HepG2 (cell line): ENCODE data around the gene ADRA2B. TPM values are rescaled to one million over a fixed set of nuclear protein-coding genes. Genes with fewer than 3 reads are reported as not detected.

Experiments used
- DNMT3B ChIP-seq: conservative IDR thresholded peaks from 2 replicates; pipeline ENCODE4 v1.6.1; 2016; ENCODE audit warnings: missing biosample characterization, control low read depth
- ETV6 ChIP-seq: sonication (generic); formaldehyde crosslinking; conservative IDR thresholded peaks from 2 replicates; pipeline ENCODE4 v1.4.0; 2020; ENCODE audit warnings: missing genetic modification reagents
- FOXC1 ChIP-seq: sonication (generic); formaldehyde crosslinking; IDR thresholded peaks from 2 replicates; pipeline ENCODE4 v1.8.0; 2022; ENCODE audit warnings: mild to moderate bottlenecking, missing genetic modification reagents, borderline replicate concordance
- HNRNPL ChIP-seq: fragments of 200-400 bp; formaldehyde crosslinking; IDR thresholded peaks from 2 replicates; pipeline ENCODE4 v1.6.1; 2017; ENCODE audit warnings: mild to moderate bottlenecking, low read depth, low read length
- HOXA7 ChIP-seq: sonication (generic); formaldehyde crosslinking; IDR thresholded peaks from 2 replicates; pipeline ENCODE4 v1.8.1; 2022; ENCODE audit warnings: mild to moderate bottlenecking, missing genetic modification reagents, moderate library complexity
- MTA1 ChIP-seq: sonication (generic); formaldehyde crosslinking; IDR thresholded peaks from 2 replicates; pipeline ENCODE4 v1.4.0; 2020; ENCODE audit warnings: missing genetic modification reagents, mild to moderate bottlenecking, borderline replicate concordance
- NFATC3 ChIP-seq: sonication (generic); formaldehyde crosslinking; IDR thresholded peaks from 2 replicates; pipeline ENCODE4 v1.5.1; 2020; ENCODE audit warnings: mild to moderate bottlenecking, missing genetic modification reagents
- RBM39 ChIP-seq: fragments of 200-400 bp; formaldehyde crosslinking; IDR thresholded peaks from one replicate; pipeline ENCODE4 v1.6.1; 2018; ENCODE audit warnings: antibody characterized with exemption, mild to moderate bottlenecking, low read depth, low read length; ENCODE audit not compliant: poor library complexity, severe bottlenecking
- SAFB2 ChIP-seq: sonication (generic); formaldehyde crosslinking; IDR thresholded peaks from 2 replicates; pipeline ENCODE4 v1.5.1; 2020; ENCODE audit warnings: missing genetic modification reagents, low read depth, mild to moderate bottlenecking, borderline replicate concordance
- SETDB1 ChIP-seq: sonication (generic); formaldehyde crosslinking; IDR thresholded peaks from 2 replicates; pipeline ENCODE4 v1.5.1; 2020; ENCODE audit warnings: missing genetic modification reagents, mild to moderate bottlenecking, borderline replicate concordance
- TOE1 ChIP-seq: sonication (generic); formaldehyde crosslinking; IDR thresholded peaks from 2 replicates; pipeline ENCODE4 v1.4.0; 2020; ENCODE audit warnings: mild to moderate bottlenecking, missing genetic modification reagents
- YY1 ChIP-seq: IDR thresholded peaks from 2 replicates; pipeline ENCODE4 v1.6.1; 2011; ENCODE audit warnings: low read length, low read depth, moderate library complexity, mild to moderate bottlenecking; ENCODE audit not compliant: insufficient read depth, insufficient replicate concordance
- ZFAT ChIP-seq: sonication (generic); formaldehyde crosslinking; conservative IDR thresholded peaks from 2 replicates; pipeline ENCODE4 v1.8.1; 2023; ENCODE audit warnings: missing genetic modification reagents, inconsistent platforms
- ZNF629 ChIP-seq: sonication (generic); formaldehyde crosslinking; conservative IDR thresholded peaks from 2 replicates; pipeline ENCODE4 v1.5.0; 2020; ENCODE audit warnings: missing genetic modification reagents
- ZNF83 ChIP-seq: sonication (generic); formaldehyde crosslinking; IDR thresholded peaks from 2 replicates; pipeline ENCODE4 v1.4.0; 2020; ENCODE audit warnings: missing genetic modification reagents, mild to moderate bottlenecking, borderline replicate concordance
- polyA plus RNA-seq, 8 experiments: library from polyadenylated mRNA; depleted of rRNA in 3 of 8; stranded (reverse) in 7 of 8; unstranded in 1 of 8; fragments of >200 nt; fragmentation: Illumina TruSeq in 4 of 8; extraction: Trizol in 4 of 8; gene quantifications; 2 replicates each; pipeline versions ENCODE4 v1.2.1 to v1.2.3, GENCODE V29; 2011 to 2016; ENCODE audit warnings: low read depth in 4 of 8, missing spikeins in 1 of 8, mixed read lengths in 1 of 8; ENCODE audit not compliant: insufficient read depth in 1 of 8
- total RNA-seq, 5 experiments: library from RNA; depleted of rRNA; stranded (reverse); fragments of >200 nt; fragmentation: Illumina TruSeq; extraction: Trizol; gene quantifications; 2 replicates each; pipeline ENCODE4 v1.2.3, GENCODE V29; 2016; ENCODE audit warnings: low read depth in 1 of 5
- TF ChIP-seq, protein P1 (sequence below): sonication (generic); formaldehyde crosslinking; IDR thresholded peaks from 2 replicates; pipeline ENCODE4 v1.5.0; 2020; ENCODE audit warnings: mild to moderate bottlenecking, missing genetic modification reagents, borderline replicate concordance
- TF ChIP-seq, protein P2 (sequence below): sonication (generic); formaldehyde crosslinking; IDR thresholded peaks from 2 replicates; pipeline ENCODE4 v1.5.1; 2020; ENCODE audit warnings: mild to moderate bottlenecking, missing genetic modification reagents, moderate library complexity
- TF ChIP-seq, protein P3 (sequence below): sonication (generic); formaldehyde crosslinking; IDR thresholded peaks from 2 replicates; pipeline ENCODE4 v1.5.0; 2020; ENCODE audit warnings: mild to moderate bottlenecking, missing genetic modification reagents, moderate library complexity

Gene ADRA2B
- total and polyA plus RNA-seq, 2 of the 13 experiments (the other 11 are each of a cell fraction or from before 2014, with no cell fraction given), result not detected

DNA sequence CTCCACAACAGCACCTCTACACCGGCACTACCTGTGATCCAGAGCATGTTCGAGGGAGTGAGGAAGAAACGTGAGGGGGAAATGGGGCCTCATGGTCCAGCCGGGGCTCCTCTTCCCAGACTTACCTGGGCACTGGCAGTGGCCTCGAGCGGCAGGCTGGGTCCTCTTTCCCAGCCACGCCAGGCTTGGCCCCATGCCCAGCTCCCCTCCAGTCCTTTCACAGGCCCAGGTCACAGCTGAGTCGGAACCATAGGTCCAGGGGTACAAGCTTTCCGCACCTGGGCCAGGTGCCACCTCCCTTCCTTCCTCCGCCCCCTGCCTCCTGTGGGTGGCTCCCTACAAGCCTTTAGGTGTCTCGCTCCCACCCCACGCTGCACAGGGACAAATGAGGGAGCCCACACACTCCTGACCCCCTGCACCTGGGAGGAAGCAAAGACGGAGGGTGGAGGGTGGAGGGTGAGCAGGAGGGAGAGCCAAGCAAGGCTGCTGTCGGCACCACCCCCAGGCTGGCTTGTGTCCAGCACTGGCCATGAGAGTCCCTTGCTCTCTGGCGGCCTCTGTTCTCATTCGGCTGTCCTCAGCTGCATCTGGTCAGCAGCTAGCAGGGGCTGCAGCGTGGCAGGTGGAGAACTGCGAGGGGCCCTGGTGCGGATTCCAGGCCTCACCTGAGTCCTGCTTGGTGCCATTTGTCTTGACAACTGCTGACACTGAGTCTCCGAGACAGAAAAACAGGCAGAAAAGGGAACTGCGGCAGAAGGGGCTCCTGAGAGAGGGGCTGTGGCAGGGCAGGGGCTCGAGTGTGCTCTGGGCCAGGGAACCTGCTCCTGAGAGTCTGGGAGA, 26.8 kb downstream of the ADRA2B start (continued):
- TF ChIP-seq, protein P1, sequence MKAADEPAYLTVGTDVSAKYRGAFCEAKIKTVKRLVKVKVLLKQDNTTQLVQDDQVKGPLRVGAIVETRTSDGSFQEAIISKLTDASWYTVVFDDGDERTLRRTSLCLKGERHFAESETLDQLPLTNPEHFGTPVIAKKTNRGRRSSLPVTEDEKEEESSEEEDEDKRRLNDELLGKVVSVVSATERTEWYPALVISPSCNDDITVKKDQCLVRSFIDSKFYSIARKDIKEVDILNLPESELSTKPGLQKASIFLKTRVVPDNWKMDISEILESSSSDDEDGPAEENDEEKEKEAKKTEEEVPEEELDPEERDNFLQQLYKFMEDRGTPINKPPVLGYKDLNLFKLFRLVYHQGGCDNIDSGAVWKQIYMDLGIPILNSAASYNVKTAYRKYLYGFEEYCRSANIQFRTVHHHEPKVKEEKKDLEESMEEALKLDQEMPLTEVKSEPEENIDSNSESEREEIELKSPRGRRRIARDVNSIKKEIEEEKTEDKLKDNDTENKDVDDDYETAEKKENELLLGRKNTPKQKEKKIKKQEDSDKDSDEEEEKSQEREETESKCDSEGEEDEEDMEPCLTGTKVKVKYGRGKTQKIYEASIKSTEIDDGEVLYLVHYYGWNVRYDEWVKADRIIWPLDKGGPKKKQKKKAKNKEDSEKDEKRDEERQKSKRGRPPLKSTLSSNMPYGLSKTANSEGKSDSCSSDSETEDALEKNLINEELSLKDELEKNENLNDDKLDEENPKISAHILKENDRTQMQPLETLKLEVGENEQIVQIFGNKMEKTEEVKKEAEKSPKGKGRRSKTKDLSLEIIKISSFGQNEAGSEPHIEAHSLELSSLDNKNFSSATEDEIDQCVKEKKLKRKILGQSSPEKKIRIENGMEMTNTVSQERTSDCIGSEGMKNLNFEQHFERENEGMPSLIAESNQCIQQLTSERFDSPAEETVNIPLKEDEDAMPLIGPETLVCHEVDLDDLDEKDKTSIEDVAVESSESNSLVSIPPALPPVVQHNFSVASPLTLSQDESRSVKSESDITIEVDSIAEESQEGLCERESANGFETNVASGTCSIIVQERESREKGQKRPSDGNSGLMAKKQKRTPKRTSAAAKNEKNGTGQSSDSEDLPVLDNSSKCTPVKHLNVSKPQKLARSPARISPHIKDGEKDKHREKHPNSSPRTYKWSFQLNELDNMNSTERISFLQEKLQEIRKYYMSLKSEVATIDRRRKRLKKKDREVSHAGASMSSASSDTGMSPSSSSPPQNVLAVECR (CRISPR knock-in tag), result 0 out of 2 replicates have a peak, but pooled peaks have one; percentile 21
- TF ChIP-seq ZFAT (CRISPR knock-in tag) (no peak), ZNF83 (CRISPR knock-in tag) (no peak), RBM39 (peak; percentile 43), YY1 (no peak), TOE1 (CRISPR knock-in tag) (no peak), MTA1 (CRISPR knock-in tag) (no peak), FOXC1 (CRISPR knock-in tag) (0 out of 2 replicates have a peak, but pooled peaks have one; percentile 67), NFATC3 (no peak), HOXA7 (CRISPR knock-in tag) (no peak), SETDB1 (no peak), HNRNPL (0 out of 2 replicates have a peak, but pooled peaks have one; percentile 23), DNMT3B (CRISPR knock-in tag) (no peak), ZNF629 (no peak), SAFB2 (CRISPR knock-in tag) (no peak), ETV6 (CRISPR knock-in tag) (no peak)
- TF ChIP-seq, protein P2, sequence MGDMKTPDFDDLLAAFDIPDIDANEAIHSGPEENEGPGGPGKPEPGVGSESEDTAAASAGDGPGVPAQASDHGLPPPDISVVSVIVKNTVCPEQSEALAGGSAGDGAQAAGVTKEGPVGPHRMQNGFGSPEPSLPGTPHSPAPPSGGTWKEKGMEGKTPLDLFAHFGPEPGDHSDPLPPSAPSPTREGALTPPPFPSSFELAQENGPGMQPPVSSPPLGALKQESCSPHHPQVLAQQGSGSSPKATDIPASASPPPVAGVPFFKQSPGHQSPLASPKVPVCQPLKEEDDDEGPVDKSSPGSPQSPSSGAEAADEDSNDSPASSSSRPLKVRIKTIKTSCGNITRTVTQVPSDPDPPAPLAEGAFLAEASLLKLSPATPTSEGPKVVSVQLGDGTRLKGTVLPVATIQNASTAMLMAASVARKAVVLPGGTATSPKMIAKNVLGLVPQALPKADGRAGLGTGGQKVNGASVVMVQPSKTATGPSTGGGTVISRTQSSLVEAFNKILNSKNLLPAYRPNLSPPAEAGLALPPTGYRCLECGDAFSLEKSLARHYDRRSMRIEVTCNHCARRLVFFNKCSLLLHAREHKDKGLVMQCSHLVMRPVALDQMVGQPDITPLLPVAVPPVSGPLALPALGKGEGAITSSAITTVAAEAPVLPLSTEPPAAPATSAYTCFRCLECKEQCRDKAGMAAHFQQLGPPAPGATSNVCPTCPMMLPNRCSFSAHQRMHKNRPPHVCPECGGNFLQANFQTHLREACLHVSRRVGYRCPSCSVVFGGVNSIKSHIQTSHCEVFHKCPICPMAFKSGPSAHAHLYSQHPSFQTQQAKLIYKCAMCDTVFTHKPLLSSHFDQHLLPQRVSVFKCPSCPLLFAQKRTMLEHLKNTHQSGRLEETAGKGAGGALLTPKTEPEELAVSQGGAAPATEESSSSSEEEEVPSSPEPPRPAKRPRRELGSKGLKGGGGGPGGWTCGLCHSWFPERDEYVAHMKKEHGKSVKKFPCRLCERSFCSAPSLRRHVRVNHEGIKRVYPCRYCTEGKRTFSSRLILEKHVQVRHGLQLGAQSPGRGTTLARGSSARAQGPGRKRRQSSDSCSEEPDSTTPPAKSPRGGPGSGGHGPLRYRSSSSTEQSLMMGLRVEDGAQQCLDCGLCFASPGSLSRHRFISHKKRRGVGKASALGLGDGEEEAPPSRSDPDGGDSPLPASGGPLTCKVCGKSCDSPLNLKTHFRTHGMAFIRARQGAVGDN (CRISPR knock-in tag), result 0 out of 2 replicates have a peak, but pooled peaks have one; percentile 2
- TF ChIP-seq, protein P3, sequence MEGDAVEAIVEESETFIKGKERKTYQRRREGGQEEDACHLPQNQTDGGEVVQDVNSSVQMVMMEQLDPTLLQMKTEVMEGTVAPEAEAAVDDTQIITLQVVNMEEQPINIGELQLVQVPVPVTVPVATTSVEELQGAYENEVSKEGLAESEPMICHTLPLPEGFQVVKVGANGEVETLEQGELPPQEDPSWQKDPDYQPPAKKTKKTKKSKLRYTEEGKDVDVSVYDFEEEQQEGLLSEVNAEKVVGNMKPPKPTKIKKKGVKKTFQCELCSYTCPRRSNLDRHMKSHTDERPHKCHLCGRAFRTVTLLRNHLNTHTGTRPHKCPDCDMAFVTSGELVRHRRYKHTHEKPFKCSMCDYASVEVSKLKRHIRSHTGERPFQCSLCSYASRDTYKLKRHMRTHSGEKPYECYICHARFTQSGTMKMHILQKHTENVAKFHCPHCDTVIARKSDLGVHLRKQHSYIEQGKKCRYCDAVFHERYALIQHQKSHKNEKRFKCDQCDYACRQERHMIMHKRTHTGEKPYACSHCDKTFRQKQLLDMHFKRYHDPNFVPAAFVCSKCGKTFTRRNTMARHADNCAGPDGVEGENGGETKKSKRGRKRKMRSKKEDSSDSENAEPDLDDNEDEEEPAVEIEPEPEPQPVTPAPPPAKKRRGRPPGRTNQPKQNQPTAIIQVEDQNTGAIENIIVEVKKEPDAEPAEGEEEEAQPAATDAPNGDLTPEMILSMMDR, result peak; percentile 36
